B cell (primary cell): ENCODE data around the gene RAB17. TPM values are rescaled to one million over a fixed set of nuclear protein-coding genes. Genes with fewer than 3 reads are reported as not detected.

Experiments
- ATAC-seq: fragments of 200-7000 bp; cut with Tn5 transposase; one replicate; pipeline ENCODE4 v1.10.0; 2021; ENCODE audit warnings: low read depth, mild to moderate bottlenecking, moderate number of reproducible peaks, moderate library complexity
- CTCF ChIA-PET: fragments of 350-600 bp; sonication (Branson Sonifier 250); formaldehyde crosslinking; loops from one replicate; lab custom pipeline; 2021; ENCODE audit warnings: antibody characterized with exemption, inconsistent platforms; lab: Charles Lee
- POLR2A ChIA-PET: fragments of 350-600 bp; sonication (Branson Sonifier 250); formaldehyde crosslinking; loops from one replicate; lab custom pipeline; 2021; ENCODE audit warnings: antibody characterized with exemption; lab: Charles Lee
- DNase-seq: peaks from one replicate; pipeline ENCODE4 v3.0.0; 2013
- H2AFZ ChIP-seq: 2 replicates; pipeline ENCODE4 v1.6.1; 2012; ENCODE audit warnings: mild to moderate bottlenecking, low read depth, low read length; ENCODE audit not compliant: insufficient read depth, poor library complexity, severe bottlenecking
- H3K27ac ChIP-seq, 2 donors: 1 replicate in 1 of 2; 2 replicates in 1 of 2; pipeline ENCODE4 v1.5.1; 2012 to 2013; ENCODE audit warnings: low read length in 2 of 2, mild to moderate bottlenecking in 2 of 2, moderate library complexity in 1 of 2
- H3K27me3 ChIP-seq, 4 experiments: fragments of 200-600 bp in 1 of 4; sonication (generic) in 1 of 4; replicated peaks in 1 of 4; 1 replicate in 2 of 4; 2 replicates in 2 of 4; pipeline versions ENCODE4 v1.6.1 to v1.7.0; 2013 to 2016; ENCODE audit warnings: low read length in 3 of 4, mild to moderate bottlenecking in 2 of 4, mixed read lengths in 1 of 4, moderate library complexity in 1 of 4; ENCODE audit not compliant: insufficient read depth in 4 of 4, control insufficient read depth in 3 of 4; ENCODE audit errors: control extremely low read depth in 1 of 4
- H3K36me3 ChIP-seq, 2 experiments: replicated peaks in 1 of 2; 1 replicate in 1 of 2; 2 replicates in 1 of 2; pipeline versions ENCODE4 v1.6.1 to v1.7.1; 2013; ENCODE audit warnings: low read length in 1 of 2; ENCODE audit not compliant: insufficient read depth in 2 of 2, control insufficient read depth in 1 of 2; ENCODE audit errors: control extremely low read depth in 1 of 2, extremely low read depth in 1 of 2
- H3K4me1 ChIP-seq, 2 donors: fragments of 200-600 bp in 1 of 2; sonication (generic) in 1 of 2; 1 replicate in 1 of 2; 2 replicates in 1 of 2; pipeline versions ENCODE4 v1.5.1 to v1.6.1; 2013 to 2017; ENCODE audit warnings: low read length in 2 of 2; ENCODE audit not compliant: control insufficient read depth in 2 of 2, insufficient read depth in 2 of 2
- H3K4me2 ChIP-seq: replicated peaks from 2 replicates; pipeline ENCODE3; 2012; ENCODE audit warnings: mild to moderate bottlenecking, low read depth, low read length; ENCODE audit not compliant: poor library complexity, severe bottlenecking
- H3K4me3 ChIP-seq, 5 experiments: fragments of 200-600 bp in 1 of 5; sonication (generic) in 1 of 5; 1 replicate in 3 of 5; 2 replicates in 2 of 5; pipeline versions ENCODE4 v1.5.1 to v1.7.0; 2011 to 2016; ENCODE audit warnings: low read length in 4 of 5, mild to moderate bottlenecking in 4 of 5, low read depth in 2 of 5, control low read depth in 1 of 5, moderate library complexity in 1 of 5; ENCODE audit not compliant: insufficient read depth in 1 of 5; ENCODE audit errors: control extremely low read depth in 1 of 5, extremely low read depth in 1 of 5
- H3K79me2 ChIP-seq: fragments of 200-600 bp; sonication (generic); one replicate; pipeline ENCODE4 v1.6.0; 2016; ENCODE audit warnings: low read length; ENCODE audit not compliant: control insufficient read depth, insufficient read depth
- H3K9ac ChIP-seq: fragments of 200-600 bp; sonication (generic); 2 replicates; pipeline ENCODE4 v1.6.1; 2017; ENCODE audit warnings: mild to moderate bottlenecking, low read length, moderate library complexity
- H3K9me3 ChIP-seq, 3 donors: one replicate each; pipeline versions ENCODE4 v1.6.1 to v1.7.1; 2013; ENCODE audit warnings: low read length in 2 of 3; ENCODE audit not compliant: control insufficient read depth in 2 of 3, insufficient read depth in 1 of 3; ENCODE audit errors: control extremely low read depth in 1 of 3
- H4K20me1 ChIP-seq: 2 replicates; pipeline ENCODE4 v1.6.0; 2012; ENCODE audit warnings: mild to moderate bottlenecking, low read length; ENCODE audit not compliant: insufficient read depth, control insufficient read depth, poor library complexity, severe bottlenecking
- H3K27ac Mint-ChIP-seq: one replicate; pipeline ENCODE4 v1.8.0; 2021; ENCODE audit warnings: mixed read lengths
- H3K27me3 Mint-ChIP-seq: one replicate; pipeline ENCODE4 v1.8.0; 2021; ENCODE audit warnings: mixed read lengths
- H3K4me1 Mint-ChIP-seq: one replicate; pipeline ENCODE4 v1.8.0; 2021; ENCODE audit warnings: mixed read lengths
- H3K4me3 Mint-ChIP-seq: one replicate; pipeline ENCODE4 v1.8.0; 2021; ENCODE audit warnings: mixed read lengths
- H3K9me3 Mint-ChIP-seq: one replicate; pipeline ENCODE4 v1.8.0; 2022; ENCODE audit warnings: mixed read lengths; ENCODE audit not compliant: insufficient read depth
- EZH2 ChIP-seq: IDR thresholded peaks from 2 replicates; pipeline ENCODE4 v1.6.1; 2012; ENCODE audit warnings: borderline replicate concordance, low read depth, mild to moderate bottlenecking, moderate library complexity, low read length; ENCODE audit not compliant: insufficient read depth, poor library complexity, severe bottlenecking
- WGBS: methylation state at CpG from one replicate; pipeline ENCODE4 v1.1.5; 2013; ENCODE audit warnings: missing lambda C conversion rate; ENCODE audit not compliant: insufficient coverage; 5-methylcytosine and 5-hydroxymethylcytosine counted together
- intact Hi-C: fragments of 100-400 bp; cut with micrococcal nuclease; formaldehyde crosslinking; loops from one replicate; pipeline ENCODE4 v1.10.0; 2022
- polyA plus RNA-seq: library from polyadenylated mRNA; depleted of rRNA; stranded (reverse); fragments of >200 nt; gene quantifications from 2 replicates; pipeline ENCODE4 v1.2.3, GENCODE V29; 2012
- total RNA-seq, 2 donors: library from RNA; stranded (reverse); fragments of 120-200 nt in 1 of 2; gene quantifications; 1 replicate in 1 of 2; 2 replicates in 1 of 2; pipeline versions ENCODE4 v1.2.3 to v1.2.4, GENCODE V29; 2013 to 2022
- TF ChIP-seq, protein P1 (sequence below): fragments of 200-600 bp; IDR thresholded peaks from one replicate; pipeline ENCODE4 v1.8.0; 2022; ENCODE audit warnings: antibody characterized with exemption, mild to moderate bottlenecking

RAB17 gene
- total and polyA plus RNA-seq, 2 donors (not counting 1 experiment from before 2014, with no cell fraction given): not detected

- WGBS: under 1% methylated on average over 114 of the region's 114 CpGs
- POLR2A ChIA-PET: interaction anchor here (0.7 kb wide), 1 partner anchor 714 kb away, joined by 3 read pairs; no protein-coding TSS in a partner anchor
- peak within 1 kb of the TSS; percentile 42 for H3K9ac ChIP-seq
- peak within 1 kb of the TSS; percentile 82 for H3K4me2 ChIP-seq
- no peak within 1 kb of the TSS for H3K27ac ChIP-seq
- peaks cover 24% of the 10 kb centered on the region for H3K4me1 Mint-ChIP-seq
- intact Hi-C loops: loop anchor here (5.0 kb wide), 1 partner anchor 65 kb away; no protein-coding TSS in a partner anchor
- ATAC-seq: peak; percentile 74
- peak within 1 kb of the TSS; percentile 22 to 59 (median 44) for H3K4me3 ChIP-seq
- H3K36me3 ChIP-seq: no peaks in the 10 kb centered on the region
- no peaks in the 10 kb centered on the region for H3K9me3 ChIP-seq
- peaks cover 30% of the 10 kb centered on the region for H3K27me3 Mint-ChIP-seq
- TF ChIP-seq EZH2: no peak
- TF ChIP-seq, protein P1, sequence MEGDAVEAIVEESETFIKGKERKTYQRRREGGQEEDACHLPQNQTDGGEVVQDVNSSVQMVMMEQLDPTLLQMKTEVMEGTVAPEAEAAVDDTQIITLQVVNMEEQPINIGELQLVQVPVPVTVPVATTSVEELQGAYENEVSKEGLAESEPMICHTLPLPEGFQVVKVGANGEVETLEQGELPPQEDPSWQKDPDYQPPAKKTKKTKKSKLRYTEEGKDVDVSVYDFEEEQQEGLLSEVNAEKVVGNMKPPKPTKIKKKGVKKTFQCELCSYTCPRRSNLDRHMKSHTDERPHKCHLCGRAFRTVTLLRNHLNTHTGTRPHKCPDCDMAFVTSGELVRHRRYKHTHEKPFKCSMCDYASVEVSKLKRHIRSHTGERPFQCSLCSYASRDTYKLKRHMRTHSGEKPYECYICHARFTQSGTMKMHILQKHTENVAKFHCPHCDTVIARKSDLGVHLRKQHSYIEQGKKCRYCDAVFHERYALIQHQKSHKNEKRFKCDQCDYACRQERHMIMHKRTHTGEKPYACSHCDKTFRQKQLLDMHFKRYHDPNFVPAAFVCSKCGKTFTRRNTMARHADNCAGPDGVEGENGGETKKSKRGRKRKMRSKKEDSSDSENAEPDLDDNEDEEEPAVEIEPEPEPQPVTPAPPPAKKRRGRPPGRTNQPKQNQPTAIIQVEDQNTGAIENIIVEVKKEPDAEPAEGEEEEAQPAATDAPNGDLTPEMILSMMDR: peak; percentile 18
- H3K4me3 Mint-ChIP-seq: peak within 1 kb of the TSS; percentile 88
- H3K4me1 ChIP-seq: peaks cover 10 to 18% of the 10 kb centered on the region in 2 donors
- no peaks in the 10 kb centered on the region for H3K79me2 ChIP-seq
- H4K20me1 ChIP-seq: no peaks in the 10 kb centered on the region
- CTCF ChIA-PET: interaction anchor here (0.7 to 1.3 kb wide), 3 partner anchors 11 to 115 kb away, joined by 3 to 4 read pairs (median 3); no protein-coding TSS in a partner anchor
- peak within 1 kb of the TSS; percentile 32 for H3K27ac Mint-ChIP-seq
- no peaks in the 10 kb centered on the region for H3K9me3 Mint-ChIP-seq
- peak within 1 kb of the TSS; percentile 58 for H2AFZ ChIP-seq
- DNase-seq: peak; percentile 45
- H3K27me3 ChIP-seq: peaks cover 0 to 16% (median 11%) of the 10 kb centered on the region in 4 experiments
Observed at GRCh38 chr2:237627441-237628246, 37.1 kb upstream of the RAB17 start, which contains the start of gene LRRFIP1. LRRFIP1 (plus strand) TSS chr2:237627587; CDS start chr2:237627645, 58 bp downstream.
